Activated T-helper 9 cell treated with anti-CD3 and anti-CD28 coated beads, Interleukin-2, amount 50 U/mL, for 16 hours (primary cell): Measurements from ENCODE around the gene FUNDC2.
"Not testable (repeated sequence)": the region's sequence is repeated elsewhere in the genome, so short reads cannot be mapped to it uniquely, and the experiment has no call there.

Source experiments
- DNase-seq: peaks from one replicate; pipeline ENCODE4 v3.0.0-alpha.2; 2020; ENCODE audit warnings: low read depth

FUNDC2 gene

GRCh38 chrX:155026727-155027508 lies at the start of gene FUNDC2:
Gene FUNDC2, plus strand, starts transcription at chrX:155026844. Its CDS starts 95 bp downstream, at chrX:155026939.
- DNase-seq, result peak; percentile 87

GRCh38 chrX:154979629-154980028 lies 47.0 kb upstream of the FUNDC2 start:
- DNase-seq, result no peak

GRCh38 chrX:154980330-154981115 lies 46.1 kb upstream of the FUNDC2 start:
- DNase-seq, result peak; percentile 49

GRCh38 chrX:154981116-154981411 lies 45.6 kb upstream of the FUNDC2 start:
- DNase-seq, result no peak

GRCh38 chrX:154986826-154987575 lies 39.6 kb upstream of the FUNDC2 start:
- no peak for DNase-seq

- DNase-seq, result no peak
Observed at GRCh38 chrX:154987940-154988339, 38.7 kb upstream of the FUNDC2 start.

- no peak for DNase-seq
Observed at GRCh38 chrX:154988719-154989118, 37.9 kb upstream of the FUNDC2 start.

GRCh38 chrX:154990496-154990895 lies 36.1 kb upstream of the FUNDC2 start:
- no peak for DNase-seq

GRCh38 chrX:154991039-154991438 lies 35.6 kb upstream of the FUNDC2 start:
- no peak for DNase-seq

- no peak for DNase-seq
Observed at GRCh38 chrX:154991476-154991875, 35.2 kb upstream of the FUNDC2 start.

- no peak for DNase-seq
Observed at GRCh38 chrX:154998204-154998880, 28.3 kb upstream of the FUNDC2 start.

- DNase-seq, result no peak
Observed at GRCh38 chrX:155000841-155001240, 25.8 kb upstream of the FUNDC2 start.

GRCh38 chrX:155001873-155002272 lies 24.8 kb upstream of the FUNDC2 start:
- no peak for DNase-seq

GRCh38 chrX:155005190-155005589 lies 21.5 kb upstream of the FUNDC2 start:
- DNase-seq, result no peak

- not testable (repeated sequence) for DNase-seq
Observed at GRCh38 chrX:155006379-155006778, 20.3 kb upstream of the FUNDC2 start.

- DNase-seq, result not testable (repeated sequence)
Observed at GRCh38 chrX:155006913-155007671, 19.6 kb upstream of the FUNDC2 start.

GRCh38 chrX:155008578-155008977 lies 18.1 kb upstream of the FUNDC2 start:
- DNase-seq, result not testable (repeated sequence)

- no peak for DNase-seq
Observed at GRCh38 chrX:155009994-155010472, 16.6 kb upstream of the FUNDC2 start.

GRCh38 chrX:155020591-155020990 lies 6.1 kb upstream of the FUNDC2 start:
- DNase-seq, result no peak

- DNase-seq, result no peak
Observed at GRCh38 chrX:155022585-155022984, 4.1 kb upstream of the FUNDC2 start, which contains the start of gene F8. Gene F8, minus strand, starts transcription at chrX:155022723. Its CDS starts 171 bp downstream, at chrX:155022552.
